GM19455 (cell line): ENCODE results near the gene SPTA1.
"Not testable (repeated sequence)": the region's sequence is repeated elsewhere in the genome, so short reads cannot be mapped to it uniquely, and the experiment has no call there.

Experiments
- ATAC-seq: cut with Tn5 transposase; IDR thresholded peaks from one replicate; pipeline ENCODE4 v1.9.1; 2021; ENCODE audit not compliant: unreplicated experiment

Gene SPTA1

DNA sequence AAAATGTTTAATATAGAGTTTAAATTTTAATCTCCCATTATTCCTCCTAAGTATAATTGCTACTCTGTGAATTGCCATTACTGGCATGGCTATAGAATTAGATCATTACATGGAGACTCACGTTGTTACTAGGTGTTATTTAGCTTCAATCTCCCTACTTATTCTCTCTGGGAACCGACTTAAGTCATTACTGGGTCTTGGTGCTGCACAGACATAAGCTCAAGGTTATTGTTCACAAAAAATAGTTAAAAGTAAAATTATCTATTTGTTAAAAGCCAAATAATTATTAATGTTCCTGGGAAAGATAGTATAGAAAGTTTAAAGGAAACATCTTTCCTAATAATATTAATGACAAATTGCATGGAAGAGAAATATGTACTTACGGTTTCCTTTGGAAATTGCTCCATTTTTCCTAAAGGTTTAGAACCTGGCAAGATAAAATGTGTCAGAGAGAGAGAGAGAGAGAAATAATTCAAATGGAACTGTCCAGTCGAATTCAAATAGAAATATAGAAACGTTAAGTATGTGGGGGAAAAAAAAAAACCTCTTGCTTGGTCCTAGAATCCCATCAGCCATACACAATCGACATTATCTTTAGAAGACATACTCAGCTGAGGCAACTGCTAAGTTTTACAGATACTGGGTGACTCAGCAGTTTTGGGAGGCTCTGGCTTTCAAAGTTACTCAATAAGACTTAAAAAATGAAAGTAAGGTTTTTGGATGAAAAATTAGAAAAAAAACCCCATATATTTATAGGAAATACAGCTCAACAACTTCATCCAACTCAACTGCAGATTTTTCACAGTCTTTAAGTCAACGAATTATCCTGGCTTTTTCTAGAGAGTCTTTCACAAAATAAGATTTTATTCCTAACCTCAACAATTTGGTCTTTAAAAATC, at the start of gene SPTA1:
Gene SPTA1 (minus strand): TSS at position 605 of the 899 bp plus-strand sequence. CDS start 198 bp downstream, at position 407.
- ATAC-seq, result no peak

DNA sequence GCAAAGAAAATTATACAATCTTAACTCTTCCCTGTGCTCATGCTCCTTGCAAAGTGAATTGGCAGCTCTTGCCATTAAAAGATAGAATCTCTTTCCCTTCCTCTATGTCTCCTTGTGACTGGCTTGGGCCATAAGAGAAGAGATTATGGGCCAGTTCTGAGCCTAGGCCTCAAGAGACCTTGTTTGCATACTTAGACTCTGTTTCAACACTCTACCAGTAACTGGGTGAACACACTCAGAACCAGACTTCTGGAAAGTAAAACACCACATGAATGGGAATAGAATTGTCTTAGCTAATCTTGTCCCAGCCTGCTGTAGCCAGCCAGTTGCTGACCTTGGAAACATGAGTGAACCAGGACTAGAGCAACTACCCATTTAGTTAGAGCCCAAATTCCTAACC, 49.3 kb upstream of the SPTA1 start:
- ATAC-seq, result no peak

DNA sequence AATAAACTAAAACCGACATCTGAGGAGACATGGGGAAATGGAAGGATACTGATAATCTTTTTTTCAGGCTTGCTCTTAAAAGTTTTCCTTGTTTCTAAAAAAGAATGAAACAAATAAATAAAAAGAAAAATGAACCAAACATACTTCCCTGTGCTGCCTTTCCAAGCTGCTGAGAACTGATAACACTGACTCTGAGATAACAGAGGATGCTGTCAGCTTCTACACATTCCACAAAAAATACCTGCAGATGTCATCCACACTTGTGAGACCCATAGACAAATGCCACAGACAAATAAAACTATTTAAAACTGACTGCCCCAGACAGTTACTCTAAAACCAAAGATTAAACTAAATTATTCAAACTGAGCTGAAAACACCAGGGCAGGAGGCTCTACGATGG, 46.0 kb upstream of the SPTA1 start:
- ATAC-seq, result no peak

DNA sequence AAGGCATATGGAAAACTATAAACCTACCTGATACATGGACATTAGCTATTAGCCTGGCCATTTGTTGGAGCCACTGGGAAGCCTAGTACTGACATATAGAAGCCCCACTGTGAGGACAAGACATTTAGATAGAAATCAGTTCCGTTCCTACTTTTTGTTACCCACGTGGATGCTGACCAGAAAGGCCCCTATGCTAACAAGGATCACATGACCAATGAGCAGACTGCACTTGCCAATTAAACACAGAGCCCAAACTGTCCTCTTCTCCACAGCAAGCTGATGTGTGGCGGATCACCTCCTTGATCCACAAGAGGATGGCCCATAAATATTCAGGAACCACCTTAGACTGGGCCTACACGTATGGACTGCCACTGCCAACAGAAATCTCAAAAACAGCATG, 45.2 kb upstream of the SPTA1 start:
- no peak for ATAC-seq

DNA sequence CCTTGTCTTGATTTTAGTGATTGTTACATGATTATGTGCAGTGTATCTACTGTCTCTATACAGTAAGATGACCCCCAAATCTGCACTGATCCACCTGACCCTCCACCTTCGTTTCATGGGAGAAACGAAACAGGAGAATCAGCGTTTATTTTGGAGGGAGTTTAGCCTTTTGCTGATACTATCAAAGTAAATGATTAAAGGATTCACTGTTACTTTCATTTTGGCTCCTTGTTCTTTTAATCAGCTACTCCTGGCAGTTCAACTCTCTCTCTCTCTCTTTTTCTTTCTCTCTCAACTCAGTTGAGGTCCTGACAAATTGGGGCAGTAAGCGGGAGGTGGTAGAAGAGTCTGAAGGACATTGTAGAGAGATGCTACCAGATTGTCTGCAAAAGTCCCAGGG, 43.9 kb upstream of the SPTA1 start:
- no peak for ATAC-seq

DNA sequence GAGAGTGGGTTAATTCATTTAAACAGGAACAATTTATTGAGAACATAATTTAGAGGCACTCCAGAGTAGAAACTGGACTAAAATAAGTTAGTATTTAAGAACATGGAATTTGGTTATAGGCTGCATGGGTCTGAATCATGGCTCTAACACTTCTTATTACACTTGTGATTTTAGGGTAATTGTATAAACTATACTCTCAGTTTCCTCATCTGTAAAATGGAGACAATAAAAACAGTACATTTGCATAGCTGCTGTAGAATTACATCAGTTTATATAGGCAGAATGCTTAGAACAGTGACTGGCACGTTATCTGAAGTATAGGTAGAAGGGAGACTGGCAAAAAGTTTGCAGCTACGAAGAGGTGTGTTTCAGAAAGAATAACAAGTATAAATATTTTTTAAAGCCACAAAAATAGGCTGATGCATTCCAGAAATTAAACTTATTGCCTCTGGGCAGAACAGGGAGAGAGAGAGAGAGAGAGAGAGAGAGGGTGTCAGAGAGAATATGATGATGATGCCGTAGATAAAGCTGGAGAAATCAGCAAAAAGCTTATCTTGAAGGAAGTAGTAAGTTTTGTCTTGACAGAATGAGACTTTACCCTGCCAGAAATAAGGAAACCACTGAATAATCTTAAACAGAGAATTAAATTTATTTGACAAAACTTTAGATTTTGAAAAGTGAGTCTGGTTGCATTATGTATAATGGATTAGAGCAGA, 42.2 kb upstream of the SPTA1 start:
- ATAC-seq, result no peak

DNA sequence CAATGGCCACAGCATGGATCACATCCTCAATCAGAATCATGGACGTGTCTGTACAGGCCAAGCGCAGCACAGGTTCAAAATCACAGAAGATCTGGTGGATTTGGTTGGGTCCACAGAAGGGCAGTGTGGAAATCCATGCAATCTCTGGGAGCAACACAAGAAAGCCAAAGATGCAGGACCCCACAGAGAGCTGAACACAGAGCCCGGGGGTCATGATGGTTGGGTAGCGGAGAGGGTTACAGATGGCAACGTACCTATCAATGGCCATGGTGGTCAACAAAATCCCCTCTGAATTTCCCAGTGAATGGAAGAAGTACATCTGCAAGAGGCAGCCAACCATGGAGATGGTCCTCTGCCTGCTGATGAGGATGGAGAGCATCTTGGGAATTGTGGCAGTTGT, 37.9 kb upstream of the SPTA1 start:
- ATAC-seq, result no peak

DNA sequence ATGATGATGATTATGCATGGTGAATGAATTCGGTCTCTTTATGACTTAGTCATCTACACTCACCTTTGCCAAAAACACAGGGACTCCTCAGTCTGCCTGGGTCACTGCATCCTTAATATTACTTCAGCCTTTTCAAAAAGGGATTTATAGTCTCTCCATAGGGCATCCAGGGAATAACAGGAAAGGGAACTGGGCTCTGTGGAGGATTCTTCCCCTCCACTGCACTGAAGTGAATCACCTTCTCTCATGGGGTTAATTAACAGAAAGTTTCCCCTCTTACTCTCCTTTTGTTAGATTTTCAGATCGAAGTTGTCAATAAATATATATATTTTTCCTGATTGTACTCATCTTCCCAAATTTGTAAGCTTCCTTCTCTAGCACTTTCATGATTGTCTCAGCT, 34.1 kb upstream of the SPTA1 start, which contains the start of gene OR6K3:
Gene OR6K3 (minus strand): TSS at position 101 of the 400 bp plus-strand sequence. CDS start 2,605 bp downstream, outside the sequence.
- no peak for ATAC-seq

DNA sequence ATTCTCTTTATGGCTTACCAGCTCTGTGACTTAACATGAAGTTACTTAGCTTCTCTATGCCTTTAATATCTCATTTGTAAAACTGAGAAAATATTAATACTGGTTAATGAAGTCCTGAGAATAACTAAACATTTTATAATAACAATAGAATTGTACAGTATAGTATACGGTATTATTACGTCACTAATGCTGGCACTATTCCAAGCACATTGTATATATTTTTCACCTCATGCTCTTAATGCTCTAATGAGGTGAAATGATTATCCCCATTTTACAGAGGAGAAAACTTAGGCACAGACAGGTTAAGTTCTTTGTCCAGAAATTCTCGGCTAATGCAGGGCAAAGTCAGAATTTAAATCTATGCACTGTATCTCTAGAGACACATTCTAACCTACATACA, 33.1 kb upstream of the SPTA1 start:
- ATAC-seq, result no peak

DNA sequence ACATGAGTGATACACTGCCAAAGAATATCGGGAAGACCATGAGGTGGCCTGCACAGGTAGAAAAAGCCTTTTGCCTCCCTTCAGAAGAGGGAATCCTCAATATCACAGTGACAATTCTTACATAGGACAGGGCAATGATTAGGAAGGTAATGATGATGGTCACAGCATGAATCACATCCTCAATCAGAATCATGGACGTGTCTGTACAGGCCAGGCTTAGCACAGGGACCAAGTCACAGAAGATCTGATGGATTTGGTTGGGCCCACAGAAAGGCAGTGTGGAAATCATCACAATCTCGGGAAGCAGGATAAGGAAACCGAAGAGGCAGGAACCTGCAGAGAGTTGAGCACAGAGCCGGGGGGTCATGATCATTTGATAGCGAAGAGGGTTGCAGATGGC, 30.8 kb upstream of the SPTA1 start:
- no peak for ATAC-seq

GRCh38 chr1:158716335-158716734, 29.8 kb upstream of the SPTA1 start:
- no peak for ATAC-seq

- ATAC-seq, result no peak
Observed at GRCh38 chr1:158714754-158715153, 28.2 kb upstream of the SPTA1 start.

DNA sequence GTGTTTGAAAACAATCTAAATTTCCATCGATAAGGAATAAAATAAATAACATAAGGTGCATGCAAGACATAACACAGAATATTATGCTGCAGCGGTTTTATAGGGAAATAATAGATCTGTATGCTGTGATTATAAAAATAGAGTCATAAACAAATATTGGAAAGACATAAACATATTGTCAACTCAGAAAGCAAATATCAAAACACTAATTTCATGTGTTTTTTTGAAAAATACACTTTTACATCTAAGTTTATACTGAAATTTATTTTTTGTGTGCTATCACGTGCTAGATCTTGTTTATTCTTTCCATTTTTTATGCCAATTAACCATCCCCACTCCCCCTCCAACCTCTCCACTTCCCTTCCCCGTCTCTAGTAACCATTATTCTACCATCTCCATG, 24.6 kb upstream of the SPTA1 start:
- ATAC-seq, result no peak

DNA sequence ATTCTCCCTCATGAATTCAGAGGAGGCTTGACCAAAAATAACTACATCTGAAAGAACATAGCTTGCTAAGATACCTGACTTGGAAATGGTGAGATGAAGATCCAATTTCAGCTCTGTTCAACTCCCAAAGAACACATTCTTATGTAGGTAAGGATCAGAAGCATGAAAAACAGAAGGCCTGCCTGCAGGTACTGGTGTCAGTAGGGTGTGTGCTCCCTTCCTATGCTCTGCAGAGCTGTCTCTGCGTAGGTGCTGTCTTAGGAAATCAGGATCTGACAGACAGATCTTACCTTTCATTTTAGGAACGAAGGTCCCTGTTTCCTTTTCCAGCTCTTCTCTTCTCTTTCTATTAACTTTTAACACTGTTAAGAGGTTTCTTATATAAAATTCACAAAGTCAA, 19.6 kb upstream of the SPTA1 start:
- ATAC-seq, result no peak

DNA sequence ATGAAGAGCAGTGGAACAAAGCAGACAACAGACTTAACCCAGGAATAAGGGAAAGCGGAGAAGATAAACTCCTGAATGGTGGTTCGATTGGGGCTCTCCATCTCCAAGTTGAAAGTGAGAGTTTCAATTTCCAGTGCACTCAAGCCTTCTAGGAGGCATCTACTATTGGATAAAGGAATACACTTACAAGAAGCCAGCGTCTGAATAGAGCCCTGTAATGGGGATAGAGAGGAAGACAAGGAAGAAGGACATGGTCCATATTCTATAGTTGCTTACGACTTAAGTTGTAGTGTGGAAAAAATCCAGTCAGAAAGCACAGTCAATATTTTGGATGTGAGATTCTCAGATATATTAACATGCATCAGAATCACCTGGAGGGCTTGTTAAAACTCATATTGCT, 14.0 kb upstream of the SPTA1 start, which contains the start of gene OR6K2:
Gene OR6K2 (minus strand): TSS at position 101 of the 400 bp plus-strand sequence. CDS start 0 bp downstream, at position 101.
- ATAC-seq, result no peak

- no peak for ATAC-seq
Observed at GRCh38 chr1:158694596-158694995, 8.1 kb upstream of the SPTA1 start.

- no peak for ATAC-seq
Observed at GRCh38 chr1:158692356-158692755, 5.8 kb upstream of the SPTA1 start.

GRCh38 chr1:158691907-158692306, 5.4 kb upstream of the SPTA1 start:
- ATAC-seq, result no peak

DNA sequence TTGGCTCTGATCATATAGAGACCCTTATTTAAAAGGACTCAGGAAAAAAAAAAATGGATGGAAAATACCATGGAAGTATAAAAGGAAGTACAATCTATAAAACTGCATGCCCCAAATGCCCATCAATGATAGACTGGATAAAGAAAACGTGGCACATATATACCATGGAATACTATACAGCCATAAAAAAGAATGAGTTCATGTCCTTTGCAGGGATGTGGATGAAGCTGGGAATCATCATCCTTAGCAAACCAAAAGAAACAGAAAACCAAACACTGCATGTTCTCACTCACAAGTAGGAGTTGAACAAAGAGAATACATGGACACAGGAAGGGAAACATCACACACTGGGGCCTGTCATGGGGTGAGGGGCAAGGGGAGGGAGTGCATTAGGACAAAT, 4.6 kb upstream of the SPTA1 start:
- ATAC-seq, result not testable (repeated sequence)

DNA sequence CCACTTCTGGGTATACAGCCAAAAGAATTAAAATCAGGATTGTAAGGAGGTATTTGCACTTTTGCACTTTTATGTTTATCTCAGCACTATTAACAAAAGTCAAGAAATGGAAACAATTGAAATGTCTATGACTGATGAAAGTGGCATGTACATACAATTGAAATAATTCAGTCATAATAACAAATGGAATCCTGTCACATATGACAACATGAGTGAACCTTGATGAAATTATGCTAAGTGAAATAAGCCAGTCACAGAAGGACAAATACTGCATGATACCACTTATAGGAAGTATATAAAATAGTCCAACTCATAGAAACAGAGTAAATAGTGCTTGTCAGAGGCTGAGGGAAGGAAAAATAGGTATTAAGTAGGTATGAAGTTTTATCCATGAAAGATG, 3.4 kb upstream of the SPTA1 start:
- no peak for ATAC-seq

DNA sequence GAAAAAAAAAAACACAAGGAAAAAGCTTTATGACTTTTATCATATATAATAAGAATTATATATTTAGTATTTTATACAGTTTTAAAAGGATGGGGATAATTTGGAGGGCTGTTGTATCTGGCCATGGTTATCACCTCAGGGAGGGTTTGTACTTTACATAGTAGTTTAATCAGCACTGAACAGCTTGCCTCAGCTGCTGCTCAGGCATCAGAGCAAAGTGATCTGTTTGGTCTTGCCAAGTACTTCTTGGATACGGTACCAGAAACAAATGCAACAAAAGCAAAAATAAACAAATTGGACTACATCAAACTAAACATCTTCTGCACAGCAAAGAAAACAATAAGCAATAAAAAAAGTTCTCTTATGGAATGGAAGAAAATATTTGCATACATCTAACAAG, 2.6 kb upstream of the SPTA1 start:
- no peak for ATAC-seq

DNA sequence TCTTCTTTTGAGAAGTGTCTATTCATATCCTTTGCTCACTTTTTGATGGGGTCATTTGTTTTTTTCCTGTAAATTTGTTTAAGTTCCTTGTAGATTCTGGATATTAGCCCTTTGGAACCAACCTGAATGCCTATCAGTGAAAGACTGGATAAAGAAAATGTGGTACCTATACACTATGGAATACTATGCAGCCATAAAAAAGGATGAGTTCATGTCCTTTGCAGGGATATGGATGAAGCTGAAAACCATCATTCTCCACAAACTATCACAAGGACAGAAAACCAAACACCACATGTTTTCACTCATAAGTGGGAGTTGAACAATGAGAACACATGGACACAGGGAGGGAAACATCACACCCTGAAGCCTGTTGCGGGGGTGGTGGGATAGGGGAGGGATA, 1.8 kb upstream of the SPTA1 start:
- not testable (repeated sequence) for ATAC-seq
